ENCODE data around the gene CLDND1.
"Not testable (repeated sequence)": the region's sequence is repeated elsewhere in the genome, so short reads cannot be mapped to it uniquely, and the experiment has no call there.

Gene CLDND1

GRCh38 chr3:98563661-98564281 is 41.1 kb upstream of the CLDND1 start:
- DNase-seq (ENCODE audit: extremely low read depth, low read depth) = peak; percentile 40
- H3K4me3 ChIP-seq (replicated peaks; ENCODE audit: low read depth, low read length) = no peak overlapping the region

GRCh38 chr3:98561727-98562521 is 39.2 kb upstream of the CLDND1 start:
- DNase-seq (ENCODE audit: extremely low read depth, low read depth) = no peak
- TF ChIP-seq CTCF (IDR thresholded peaks at IDR 0.05; ENCODE audit: low read depth, low read length, missing control alignments) = no peak
- no peak overlapping the region for H3K4me3 ChIP-seq (replicated peaks; ENCODE audit: low read depth, low read length)

More at GRCh38 chr3:98563661-98564281, 41.1 kb upstream of the CLDND1 start:
- TF ChIP-seq CTCF (IDR thresholded peaks at IDR 0.05; ENCODE audit: low read depth, low read length, missing control alignments) = no peak

DNA sequence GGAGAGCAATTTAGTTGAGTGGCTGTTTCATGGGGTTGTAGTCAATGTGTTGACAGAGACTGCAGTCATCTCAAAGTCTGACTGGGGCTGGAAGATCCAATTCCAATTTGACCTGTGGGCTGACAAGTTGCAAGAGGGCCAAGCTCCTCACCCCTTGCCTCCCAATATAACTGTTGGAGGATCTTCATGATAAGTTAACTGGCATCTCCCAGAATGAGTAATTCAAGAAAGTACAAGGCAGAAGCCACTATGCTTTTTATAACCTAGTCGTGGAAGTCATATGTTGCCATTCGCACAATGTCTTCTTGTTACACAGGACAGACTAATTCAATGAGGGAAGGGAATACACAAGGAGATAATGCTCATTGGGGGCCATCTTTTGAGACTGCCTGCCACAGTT is 38.2 kb upstream of the CLDND1 start:
- H3K4me3 ChIP-seq (replicated peaks; ENCODE audit: low read depth, low read length) = no peak overlapping the region
- DNase-seq (ENCODE audit: extremely low read depth, low read depth) = no peak
- TF ChIP-seq CTCF (IDR thresholded peaks at IDR 0.05; ENCODE audit: low read depth, low read length, missing control alignments) = no peak

DNA sequence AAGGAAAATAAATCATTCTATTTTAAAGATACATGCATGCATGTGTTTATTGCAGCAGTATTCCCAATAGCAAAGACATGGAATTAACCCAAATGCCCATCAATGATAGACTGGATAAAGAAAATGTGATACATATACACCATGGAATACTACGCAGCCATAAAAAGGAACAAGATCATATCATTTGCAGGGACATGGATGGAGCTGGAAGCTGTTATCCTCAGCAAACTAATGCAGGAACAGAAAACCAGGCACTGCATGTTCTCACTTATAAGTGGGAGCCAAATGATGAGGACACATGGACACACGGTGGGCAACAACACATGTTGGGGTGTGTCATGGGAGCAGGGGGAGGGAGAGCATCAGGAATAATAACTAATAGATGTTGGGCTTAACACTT is 37.1 kb upstream of the CLDND1 start:
- DNase-seq (ENCODE audit: extremely low read depth, low read depth); H3K4me3 ChIP-seq (replicated peaks; ENCODE audit: low read depth, low read length): not testable (repeated sequence)

DNA sequence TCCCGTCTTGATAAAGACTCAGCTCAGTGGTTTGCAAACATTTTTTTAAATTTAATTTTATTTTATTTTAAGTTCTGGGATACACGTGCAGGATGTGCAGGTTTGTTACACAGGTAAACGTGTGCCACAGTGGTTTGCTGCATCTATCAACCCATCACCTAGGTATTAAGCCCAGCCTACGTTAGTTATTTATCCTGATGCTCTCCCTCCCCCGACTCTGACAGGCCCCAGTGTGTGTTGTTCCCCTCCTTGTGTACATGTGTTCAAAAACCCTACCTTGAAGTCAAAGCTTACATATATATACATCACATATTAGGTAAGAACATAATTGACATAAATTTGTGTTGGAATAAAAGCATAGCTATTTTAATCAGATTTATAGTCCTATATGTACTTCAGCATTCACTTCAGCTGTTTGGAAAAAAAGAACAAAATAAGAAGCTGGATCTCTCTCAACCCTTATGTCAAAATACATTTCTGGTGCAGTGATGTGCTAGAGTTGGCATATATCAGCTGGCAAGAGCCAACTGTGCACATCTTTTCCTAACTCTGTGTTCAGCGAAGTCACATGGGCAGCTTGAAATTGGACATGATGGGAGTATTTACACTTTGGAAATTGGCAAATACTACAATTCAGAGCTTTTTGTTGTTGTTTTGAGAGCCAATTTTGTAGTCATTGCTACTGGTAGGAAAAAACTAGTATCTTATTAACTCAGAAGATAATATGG is 35.6 kb upstream of the CLDND1 start:
- no peak for DNase-seq (ENCODE audit: extremely low read depth, low read depth)
- H3K4me3 ChIP-seq (replicated peaks; ENCODE audit: low read depth, low read length) = no peak overlapping the region
- no peak for TF ChIP-seq CTCF (IDR thresholded peaks at IDR 0.05; ENCODE audit: low read depth, low read length, missing control alignments)

DNA sequence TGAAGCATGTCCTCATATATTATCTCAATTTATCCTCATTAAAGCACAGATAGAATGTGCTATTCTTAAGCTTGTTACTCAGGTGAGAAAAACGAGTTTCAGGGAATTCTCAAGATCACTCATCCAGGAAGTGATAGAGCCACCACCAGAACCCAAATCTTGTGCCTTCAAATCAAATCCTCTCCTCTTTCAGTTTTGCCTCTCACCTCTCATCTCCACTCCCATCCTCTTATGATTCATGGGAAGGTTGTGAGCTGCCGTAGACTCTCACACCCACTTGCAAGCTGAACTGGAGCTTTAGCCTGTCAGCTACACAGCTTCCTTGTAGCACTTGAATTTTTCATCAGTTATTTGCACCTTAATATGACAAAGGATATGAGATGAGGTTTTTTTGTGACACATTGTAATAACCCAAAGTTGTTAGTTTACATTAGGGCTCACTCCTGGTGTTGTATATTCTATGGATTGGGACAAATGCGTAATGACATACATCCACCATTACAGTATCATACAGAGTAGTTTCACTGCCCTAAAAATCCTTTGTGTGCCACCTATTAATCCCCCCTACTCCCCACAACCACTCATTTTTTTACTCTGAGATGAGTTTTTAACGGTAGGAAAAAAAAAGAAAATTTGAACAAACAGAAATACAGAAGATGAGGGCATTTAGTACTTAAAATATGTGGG is 34.8 kb upstream of the CLDND1 start:
- no peak for TF ChIP-seq CTCF (IDR thresholded peaks at IDR 0.05; ENCODE audit: low read depth, low read length, missing control alignments)
- DNase-seq (ENCODE audit: extremely low read depth, low read depth) = no peak
- H3K4me3 ChIP-seq (replicated peaks; ENCODE audit: low read depth, low read length) = no peak overlapping the region
